ENCODE measurements around the gene NCDN.

DNA sequence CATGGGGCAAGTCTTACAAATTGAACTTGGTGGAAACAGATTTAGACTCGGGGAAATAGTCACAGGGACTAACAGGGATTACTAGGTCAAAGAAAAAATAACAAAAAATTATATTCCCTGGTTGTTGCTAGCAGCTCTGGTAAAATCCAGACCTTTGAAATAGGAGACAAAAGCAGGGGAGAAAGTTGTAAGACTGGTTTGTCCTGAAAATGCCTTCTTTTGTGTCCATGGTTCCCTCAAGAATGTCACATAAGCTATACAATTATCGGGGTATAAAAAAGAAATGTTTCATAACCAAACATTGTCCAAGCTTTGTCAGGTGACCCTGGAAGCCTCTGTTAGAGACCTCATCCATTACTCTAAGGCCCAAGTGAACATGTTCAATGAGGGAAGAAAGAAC is 33.5 kb upstream of the NCDN start:
- TF ChIP-seq CTCF (optimal IDR thresholded peaks at IDR 0.05 in 1 of 3, IDR thresholded peaks at IDR 0.05 in 1 of 3, conservative IDR thresholded peaks at IDR 0.05 in 1 of 3; ENCODE audit: extremely low read depth in 1 of 3, insufficient read depth in 2 of 3, low read length in 3 of 3) (no peak), EZH2 (IDR thresholded peaks at IDR 0.05; ENCODE audit: low read length) (no peak)

Measured in keratinocyte (primary cell).